ENCODE results near the gene LILRB3. TPM values are rescaled to one million over a fixed set of nuclear protein-coding genes. Genes with fewer than 3 reads are reported as not detected.
"Not testable (repeated sequence)": the region's sequence is repeated elsewhere in the genome, so short reads cannot be mapped to it uniquely, and the experiment has no call there.

The LILRB3 gene
- total and polyA plus RNA-seq, 2 of the 4 experiments (the other 2 are of a cell fraction), result not detected

DNA sequence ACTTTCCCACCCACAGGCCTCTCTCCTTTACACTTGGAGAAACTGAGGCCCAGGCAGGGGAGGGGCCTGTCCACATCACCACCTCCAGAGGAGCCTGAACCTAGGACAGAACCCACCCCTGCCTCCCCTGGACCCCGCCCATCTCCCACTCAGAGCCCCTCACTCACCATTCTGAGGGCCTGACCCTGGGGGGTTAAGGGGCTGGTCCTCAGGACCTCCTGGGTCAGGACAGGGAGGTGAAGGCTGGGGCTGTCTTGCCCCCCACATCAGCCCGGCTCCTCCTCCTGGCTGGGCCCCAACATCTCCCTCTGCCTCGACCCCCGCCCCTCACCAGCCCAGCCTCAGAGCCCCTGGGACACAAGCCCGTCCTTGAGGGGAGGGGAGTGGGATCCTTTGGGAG, 3.1 kb downstream of the LILRB3 start:
- POLR2A ChIA-PET (ENCODE audit: unreplicated experiment); H3K4me2 ChIP-seq (ENCODE audit: low read depth, low read length); H2AK5ac ChIP-seq (ENCODE audit: low read depth, low read length); H3K23ac ChIP-seq (ENCODE audit: low read depth, low read length); H4K20me1 ChIP-seq (ENCODE audit: insufficient read depth, low read length); ATAC-seq (ENCODE audit: low read depth); H3K9ac ChIP-seq (ENCODE audit: low read depth, low read length); H3K14ac ChIP-seq (replicated peaks; ENCODE audit: low read depth, low read length); H3K27me3 ChIP-seq (ENCODE audit: control insufficient read depth, insufficient read depth, low read length); BruUV-seq (replicated peaks); DNase-seq; H2BK15ac ChIP-seq (ENCODE audit: low read depth, low read length); H3K4me1 ChIP-seq (ENCODE audit: control insufficient read depth, insufficient read depth, low read length); H3K56ac ChIP-seq (ENCODE audit: extremely low read depth, insufficient read depth, low read length); H3K9me3 ChIP-seq (ENCODE audit: control insufficient read depth, insufficient read depth, low read length); dilution Hi-C loops (cut with HindIII; ENCODE audit: low sequenced_read_pairs, unreplicated experiment); H3K27ac ChIP-seq (ENCODE audit: insufficient read depth, low read length); H4K91ac ChIP-seq (ENCODE audit: insufficient read depth, low read depth, low read length); H2BK120ac ChIP-seq (ENCODE audit: low read depth, low read length); H3K4me3 ChIP-seq (ENCODE audit: insufficient read depth, low read depth, low read length); H2AK9ac ChIP-seq (replicated peaks; ENCODE audit: low read depth, low read length, poor library complexity); H4K5ac ChIP-seq (ENCODE audit: low read depth, low read length); H3K36me3 ChIP-seq (ENCODE audit: control insufficient read depth, insufficient read depth, low read length); CTCF ChIA-PET; H2BK20ac ChIP-seq (ENCODE audit: low read depth, low read length); H4K8ac ChIP-seq (ENCODE audit: low read depth in 2 of 2, low read length in 2 of 2); H2BK5ac ChIP-seq (ENCODE audit: low read depth, low read length, poor library complexity, severe bottlenecking); intact Hi-C loops (cut with micrococcal nuclease); H3K4ac ChIP-seq (ENCODE audit: low read depth, low read length); H3K18ac ChIP-seq (ENCODE audit: low read depth, low read length); H3K9me1 ChIP-seq (ENCODE audit: insufficient read depth, low read length); H2AFZ ChIP-seq (replicated peaks; ENCODE audit: low read length, poor library complexity); H3K79me1 ChIP-seq (ENCODE audit: low read depth in 1 of 2, low read length in 2 of 2); in situ Hi-C loops (cut with MboI; ENCODE audit: low sequenced_read_pairs): not testable (repeated sequence)
- WGBS, 2 experiments (ENCODE audit: extremely low coverage in 2 of 2, insufficient read length in 1 of 2), result no CpG with 5 or more reads among the region's 5 CpGs
